ENCODE measurements around the gene HLA-DQA1. TPM values are rescaled to one million over a fixed set of nuclear protein-coding genes. Genes with fewer than 3 reads are reported as not detected.

HLA-DQA1 gene
- total RNA-seq, 1 donor from 2014 or later: not detected

- Histone ChIP-seq H3F3A (ENCODE audit: low read depth) (no peaks in the 10 kb centered on the region), H2AFZ (replicated peaks) (no peak overlapping the region), H3K4me2 (no peak overlapping the region), H3K27ac (no peak overlapping the region), H3K4me3 (no peak overlapping the region), H3K4me1 (no peaks in the 10 kb centered on the region), H3K36me3 (no peaks in the 10 kb centered on the region), H3K79me2 (ENCODE audit: low read depth) (no peaks in the 10 kb centered on the region), H3K27me3 (no peaks in the 10 kb centered on the region), H3K9ac (no peak overlapping the region), H4K20me1 (ENCODE audit: low read depth) (no peaks in the 10 kb centered on the region), H3K9me3 (ENCODE audit: low read depth) (no peaks in the 10 kb centered on the region)
- H3K9me3 Mint-ChIP-seq: no peaks in the 10 kb centered on the region
- DNase-seq (ENCODE audit: low spot score): no peak
- no peak overlapping the region for H3K4me3 Mint-ChIP-seq
- no peaks in the 10 kb centered on the region for H3K36me3 Mint-ChIP-seq
- no peaks in the 10 kb centered on the region for H3K4me1 Mint-ChIP-seq
- TF ChIP-seq EZH2phosphoT487 (IDR thresholded peaks at IDR 0.05) (no peak), EZH2 (IDR thresholded peaks at IDR 0.05) (no peak), CTCF (IDR thresholded peaks at IDR 0.05) (no peak)
- no peaks in the 10 kb centered on the region for H3K27me3 Mint-ChIP-seq (ENCODE audit: insufficient read depth, low read depth)
- H3K27ac Mint-ChIP-seq: no peak overlapping the region
Observed at GRCh38 chr6:32685603-32686002, 48.4 kb downstream of the HLA-DQA1 start.

GRCh38 chr6:32689531-32690501 lies 52.6 kb downstream of the HLA-DQA1 start:
- H3K27me3 Mint-ChIP-seq (ENCODE audit: insufficient read depth, low read depth): peaks cover 2% of the 10 kb centered on the region
- no peak overlapping the region for H3K4me2 ChIP-seq
- H3K4me3 ChIP-seq: no peak overlapping the region
- H3K36me3 Mint-ChIP-seq: no peaks in the 10 kb centered on the region
- no peaks in the 10 kb centered on the region for H3K4me1 Mint-ChIP-seq
- H3K27me3 ChIP-seq: no peaks in the 10 kb centered on the region
- H2AFZ ChIP-seq (replicated peaks): no peak overlapping the region
- H3K9me3 Mint-ChIP-seq: peaks cover 4% of the 10 kb centered on the region
- H3K9ac ChIP-seq: no peak overlapping the region
- no peaks in the 10 kb centered on the region for H3F3A ChIP-seq (ENCODE audit: low read depth)
- H3K9me3 ChIP-seq (ENCODE audit: low read depth): no peaks in the 10 kb centered on the region
- TF ChIP-seq CTCF (IDR thresholded peaks at IDR 0.05) (no peak), EZH2phosphoT487 (IDR thresholded peaks at IDR 0.05) (no peak), EZH2 (IDR thresholded peaks at IDR 0.05) (no peak)
- no peaks in the 10 kb centered on the region for H3K36me3 ChIP-seq
- H3K4me1 ChIP-seq: no peaks in the 10 kb centered on the region
- DNase-seq (ENCODE audit: low spot score): no peak
- H3K27ac Mint-ChIP-seq: no peak overlapping the region
- H3K79me2 ChIP-seq (ENCODE audit: low read depth): no peaks in the 10 kb centered on the region
- H3K27ac ChIP-seq: no peak overlapping the region
- no peak overlapping the region for H3K4me3 Mint-ChIP-seq
- no peaks in the 10 kb centered on the region for H4K20me1 ChIP-seq (ENCODE audit: low read depth)

- H3K9ac ChIP-seq: no peak overlapping the region
- no peaks in the 10 kb centered on the region for H4K20me1 ChIP-seq (ENCODE audit: low read depth)
- H3K9me3 ChIP-seq (ENCODE audit: low read depth): no peaks in the 10 kb centered on the region
- no peaks in the 10 kb centered on the region for H3K4me1 ChIP-seq
- no peaks in the 10 kb centered on the region for H3K4me1 Mint-ChIP-seq
- peaks cover 4% of the 10 kb centered on the region for H3K9me3 Mint-ChIP-seq
- no peak overlapping the region for H3K4me3 ChIP-seq
- H2AFZ ChIP-seq (replicated peaks): no peak overlapping the region
- H3K27me3 ChIP-seq: no peaks in the 10 kb centered on the region
- H3K4me2 ChIP-seq: no peak overlapping the region
- no peak overlapping the region for H3K4me3 Mint-ChIP-seq
- H3K27ac ChIP-seq: no peak overlapping the region
- DNase-seq (ENCODE audit: low spot score): peak; percentile 64
- H3K27ac Mint-ChIP-seq: no peak overlapping the region
- TF ChIP-seq EZH2phosphoT487 (IDR thresholded peaks at IDR 0.05): no peak
- peak; percentile 65 for TF ChIP-seq CTCF (IDR thresholded peaks at IDR 0.05)
- peaks cover 2% of the 10 kb centered on the region for H3K27me3 Mint-ChIP-seq (ENCODE audit: insufficient read depth, low read depth)
- no peaks in the 10 kb centered on the region for H3F3A ChIP-seq (ENCODE audit: low read depth)
- H3K79me2 ChIP-seq (ENCODE audit: low read depth): no peaks in the 10 kb centered on the region
- no peaks in the 10 kb centered on the region for H3K36me3 Mint-ChIP-seq
- H3K36me3 ChIP-seq: no peaks in the 10 kb centered on the region
Observed at GRCh38 chr6:32692019-32692418, 54.8 kb downstream of the HLA-DQA1 start.

Other genes starting within 250 kb of the HLA-DQA1 start
- gene BTNL2, start 230.2 kb upstream of the HLA-DQA1 start, total RNA-seq (ENCODE audit: low replicate concordance): not detected in 2 replicates
- 1.8 and 2.3 TPM in 2 replicates for gene HLA-DRA, start 197.5 kb upstream of the HLA-DQA1 start, total RNA-seq (ENCODE audit: low replicate concordance)
- 2.2 and 3.4 TPM in 2 replicates for gene HLA-DRB5, start 107.1 kb upstream of the HLA-DQA1 start, total RNA-seq (ENCODE audit: low replicate concordance)
- 4.7 and 15.1 TPM in 2 replicates for gene HLA-DRB1, start 47.6 kb upstream of the HLA-DQA1 start, total RNA-seq (ENCODE audit: low replicate concordance)
- 4.7 and 6.6 TPM in 2 replicates for gene HLA-DQB1, start 29.3 kb downstream of the HLA-DQA1 start, total RNA-seq (ENCODE audit: low replicate concordance)
- gene HLA-DQA2, start 104.0 kb downstream of the HLA-DQA1 start, total RNA-seq (ENCODE audit: low replicate concordance): not detected in 2 replicates
- gene HLA-DQB2, start 126.1 kb downstream of the HLA-DQA1 start, total RNA-seq (ENCODE audit: low replicate concordance): not detected in 2 replicates
- 2.6 TPM in 1 of 2 replicates, not detected in the other for gene HLA-DOB, start 179.6 kb downstream of the HLA-DQA1 start, total RNA-seq (ENCODE audit: low replicate concordance)
- gene TAP2, start 201.3 kb downstream of the HLA-DQA1 start, total RNA-seq (ENCODE audit: low replicate concordance): 2.8 and 2.9 TPM in 2 replicates
- 2.0 and 2.2 TPM in 2 replicates for gene PSMB8, start 206.6 kb downstream of the HLA-DQA1 start, total RNA-seq (ENCODE audit: low replicate concordance)
- gene TAP1, start 216.3 kb downstream of the HLA-DQA1 start, total RNA-seq (ENCODE audit: low replicate concordance): 6.2 and 6.5 TPM in 2 replicates
- gene PSMB9, start 216.8 kb downstream of the HLA-DQA1 start, total RNA-seq (ENCODE audit: low replicate concordance): not detected in 2 replicates

All from neural progenitor cell (in vitro differentiated cells).